SU-DHL-6 (cell line): ENCODE results near the gene STOM.

Source experiments
- H2AFZ ChIP-seq: fragments of 200-600 bp; sonication (generic); 2 replicates; pipeline ENCODE4 v1.6.1; 2014; ENCODE audit warnings: low read depth, mild to moderate bottlenecking, moderate library complexity, mixed read lengths, antibody characterized with exemption, low read length; ENCODE audit not compliant: severe bottlenecking
- H3F3A ChIP-seq: fragments of 200-600 bp; shearing (Covaris generic); 2 replicates; pipeline ENCODE4 v1.6.0; 2016; ENCODE audit warnings: antibody characterized with exemption, mild to moderate bottlenecking; ENCODE audit not compliant: insufficient read depth
- H3K27ac ChIP-seq: fragments of 200-600 bp; sonication (generic); 2 replicates; pipeline ENCODE4 v1.5.1; 2016; ENCODE audit warnings: low read depth, mild to moderate bottlenecking, low read length, moderate library complexity, mixed read lengths
- H3K27me3 ChIP-seq: fragments of 200-600 bp; sonication (generic), shearing (Covaris generic); 2 replicates; pipeline ENCODE4 v1.6.0; 2014; ENCODE audit warnings: mild to moderate bottlenecking, low read length
- H3K36me3 ChIP-seq: fragments of 200-600 bp; sonication (generic); 2 replicates; pipeline ENCODE4 v1.6.1; 2014; ENCODE audit warnings: mild to moderate bottlenecking, low read length, mixed read lengths
- H3K4me2 ChIP-seq: fragments of 300-600, 200-600 bp; shearing (Covaris generic), sonication (generic); 2 replicates; pipeline ENCODE4 v1.6.0; 2014; ENCODE audit warnings: low read length, low read depth, mild to moderate bottlenecking; ENCODE audit not compliant: poor library complexity, severe bottlenecking
- H3K4me3 ChIP-seq: fragments of 200-600 bp; sonication (generic); 2 replicates; pipeline ENCODE4 v1.5.1; 2014; ENCODE audit warnings: antibody characterized with exemption, low read length, mild to moderate bottlenecking, mixed read lengths; ENCODE audit not compliant: insufficient read depth, poor library complexity, severe bottlenecking
- H3K79me2 ChIP-seq: fragments of 200-600 bp; sonication (generic); 2 replicates; pipeline ENCODE4 v1.6.1; 2014; ENCODE audit warnings: mild to moderate bottlenecking, low read length, moderate library complexity; ENCODE audit not compliant: insufficient read depth
- H3K9ac ChIP-seq: fragments of 200-600 bp; sonication (generic); 2 replicates; pipeline ENCODE4 v1.7.0; 2014; ENCODE audit warnings: mild to moderate bottlenecking, low read length
- H3K9me2 ChIP-seq: fragments of 200-600 bp; sonication (generic); replicated peaks from 2 replicates; pipeline ENCODE4 v1.6.1; 2014; ENCODE audit warnings: low read length; ENCODE audit not compliant: insufficient read depth
- H3K9me3 ChIP-seq: fragments of 200-600 bp; sonication (generic); 2 replicates; pipeline ENCODE4 v1.6.1; 2014; ENCODE audit warnings: low read length, mixed read lengths; ENCODE audit not compliant: insufficient read depth
- H4K20me1 ChIP-seq: fragments of 200-600 bp; sonication (generic); 2 replicates; pipeline ENCODE4 v1.6.1; 2014; ENCODE audit warnings: low read depth, mild to moderate bottlenecking, antibody characterized with exemption, low read length, moderate library complexity, mixed read lengths
- CTCF ChIP-seq: fragments of 200-600 bp; sonication (generic); IDR thresholded peaks from one replicate; pipeline ENCODE4 v1.5.1; 2017; ENCODE audit warnings: antibody characterized with exemption, mild to moderate bottlenecking, low read length, moderate library complexity; ENCODE audit not compliant: insufficient read depth, poor library complexity, severe bottlenecking
- EZH2phosphoT487 ChIP-seq: fragments of 200-600 bp; sonication (generic), shearing (Covaris generic); conservative IDR thresholded peaks from 2 replicates; pipeline ENCODE4 v1.6.1; 2018; ENCODE audit warnings: mild to moderate bottlenecking, antibody characterized with exemption, low read length, moderate library complexity, mixed read lengths

STOM gene

GRCh38 chr9:121371495-121372061, 1.5 kb upstream of the STOM start:
- H3K9me3 ChIP-seq: no peaks in the 10 kb centered on the region
- H3K4me3 ChIP-seq: no peak overlapping the region
- H4K20me1 ChIP-seq: no peaks in the 10 kb centered on the region
- no peaks in the 10 kb centered on the region for H3K27me3 ChIP-seq
- no peaks in the 10 kb centered on the region for H3K36me3 ChIP-seq
- no peaks in the 10 kb centered on the region for H3K9me2 ChIP-seq
- H3K9ac ChIP-seq: no peak overlapping the region
- H3K27ac ChIP-seq: no peak overlapping the region
- no peak overlapping the region for H2AFZ ChIP-seq
- H3K4me2 ChIP-seq: no peak overlapping the region
- no peaks in the 10 kb centered on the region for H3K79me2 ChIP-seq
- TF ChIP-seq CTCF: no peak
- no peak for TF ChIP-seq EZH2phosphoT487
- H3F3A ChIP-seq: no peaks in the 10 kb centered on the region

- H3K9ac ChIP-seq: no peak overlapping the region
- no peaks in the 10 kb centered on the region for H3K36me3 ChIP-seq
- H3K4me3 ChIP-seq: no peak overlapping the region
- no peaks in the 10 kb centered on the region for H3K9me3 ChIP-seq
- H2AFZ ChIP-seq: no peak overlapping the region
- TF ChIP-seq CTCF (no peak), EZH2phosphoT487 (no peak)
- no peaks in the 10 kb centered on the region for H3K79me2 ChIP-seq
- H4K20me1 ChIP-seq: no peaks in the 10 kb centered on the region
- H3K27ac ChIP-seq: no peak overlapping the region
- H3K27me3 ChIP-seq: no peaks in the 10 kb centered on the region
- H3K4me2 ChIP-seq: peak overlapping the region; percentile 61
- no peaks in the 10 kb centered on the region for H3F3A ChIP-seq
- H3K9me2 ChIP-seq: no peaks in the 10 kb centered on the region
Measured at GRCh38 chr9:121368745-121369144, 1.3 kb downstream of the STOM start.

GRCh38 chr9:121368138-121368522, 1.9 kb downstream of the STOM start:
- H3F3A ChIP-seq: no peaks in the 10 kb centered on the region
- no peak overlapping the region for H3K9ac ChIP-seq
- H3K9me3 ChIP-seq: no peaks in the 10 kb centered on the region
- no peak overlapping the region for H3K4me3 ChIP-seq
- H3K27ac ChIP-seq: no peak overlapping the region
- no peak overlapping the region for H3K4me2 ChIP-seq
- no peaks in the 10 kb centered on the region for H3K9me2 ChIP-seq
- no peak overlapping the region for H2AFZ ChIP-seq
- no peaks in the 10 kb centered on the region for H3K36me3 ChIP-seq
- TF ChIP-seq CTCF (no peak), EZH2phosphoT487 (no peak)
- H3K27me3 ChIP-seq: no peaks in the 10 kb centered on the region
- H3K79me2 ChIP-seq: no peaks in the 10 kb centered on the region
- no peaks in the 10 kb centered on the region for H4K20me1 ChIP-seq
